Measurements from ENCODE around the gene TPX2. TPM values are rescaled to one million over a fixed set of nuclear protein-coding genes. Genes with fewer than 3 reads are reported as not detected.

The TPX2 gene
- polyA plus RNA-seq, 1 donor, result 71.2 TPM

GRCh38 chr20:31833130-31833930, 94.2 kb downstream of the TPX2 start:
- DNase-seq, result peak; percentile 67

- DNase-seq, result no peak
These were observed 94.9 kb downstream of the TPX2 start for GRCh38 chr20:31833931-31834521.

GRCh38 chr20:31835554-31835953, 96.5 kb downstream of the TPX2 start:
- DNase-seq, result no peak

- DNase-seq, result no peak
These were observed 97.1 kb downstream of the TPX2 start for GRCh38 chr20:31835977-31836852.

- no peak for DNase-seq
These were observed 97.9 kb downstream of the TPX2 start for GRCh38 chr20:31836853-31837608.

GRCh38 chr20:31837896-31838397, 98.9 kb downstream of the TPX2 start:
- DNase-seq, result no peak

- no peak for DNase-seq
These were observed 99.7 kb downstream of the TPX2 start for GRCh38 chr20:31838646-31839292.

- DNase-seq, result no peak
These were observed 100.8 kb downstream of the TPX2 start for GRCh38 chr20:31839782-31840487.

GRCh38 chr20:31840906-31841816, 102.1 kb downstream of the TPX2 start:
- no peak for DNase-seq

- no peak for DNase-seq
These were observed 102.8 kb downstream of the TPX2 start for GRCh38 chr20:31841928-31842327.

- no peak for DNase-seq
These were observed 103.5 kb downstream of the TPX2 start for GRCh38 chr20:31842471-31843157.

GRCh38 chr20:31843288-31843687, 104.2 kb downstream of the TPX2 start:
- no peak for DNase-seq

GRCh38 chr20:31843881-31844280, 104.8 kb downstream of the TPX2 start:
- no peak for DNase-seq

- no peak for DNase-seq
These were observed 105.7 kb downstream of the TPX2 start for GRCh38 chr20:31844737-31845299.

- DNase-seq, result peak; percentile 77
These were observed 106.3 kb downstream of the TPX2 start, which contains the start of gene FOXS1 for GRCh38 chr20:31845300-31845863. TSS of gene FOXS1 (minus strand) at chr20:31845604. CDS start at chr20:31845542, 62 bp downstream.

GRCh38 chr20:31846793-31847138, 107.7 kb downstream of the TPX2 start:
- DNase-seq, result no peak

GRCh38 chr20:31848088-31848999, 109.3 kb downstream of the TPX2 start:
- no peak for DNase-seq
